WTC11 (cell line): Measurements from ENCODE around the gene TCF7L2. TPM values are rescaled to one million over a fixed set of nuclear protein-coding genes. Genes with fewer than 3 reads are reported as not detected.

Source experiments
- ATAC-seq: fragments of 200-7000 bp; cut with Tn5 transposase; 2 replicates; pipeline ENCODE4 v1.10.0; 2021; ENCODE audit warnings: mild to moderate bottlenecking, moderate library complexity
- CTCF ChIA-PET: fragments of 300-600 bp; sonication (Branson Sonifier 250); formaldehyde crosslinking; loops from one replicate; lab custom pipeline; 2021; ENCODE audit warnings: antibody characterized with exemption; lab: Charles Lee
- POLR2A ChIA-PET: fragments of 350-600 bp; sonication (Branson Sonifier 250); formaldehyde crosslinking; loops from one replicate; lab custom pipeline; 2021; ENCODE audit warnings: antibody characterized with exemption; lab: Charles Lee
- DNase-seq: peaks from one replicate; pipeline ENCODE4 v3.0.0; 2021; ENCODE audit warnings: low spot score
- H3K27ac Mint-ChIP-seq: 2 replicates; pipeline ENCODE4 v1.8.0; 2021; ENCODE audit warnings: mixed read lengths
- H3K27me3 Mint-ChIP-seq: 2 replicates; pipeline ENCODE4 v1.8.0; 2021; ENCODE audit warnings: low read depth, mild to moderate bottlenecking, moderate library complexity, mixed read lengths
- H3K36me3 Mint-ChIP-seq: 2 replicates; pipeline ENCODE4 v1.8.0; 2021; ENCODE audit warnings: mixed read lengths
- H3K4me1 Mint-ChIP-seq: 2 replicates; pipeline ENCODE4 v1.8.0; 2022; ENCODE audit warnings: mixed read lengths
- H3K4me3 Mint-ChIP-seq: 2 replicates; pipeline ENCODE4 v1.8.0; 2021; ENCODE audit warnings: mild to moderate bottlenecking, moderate library complexity, mixed read lengths
- H3K9me3 Mint-ChIP-seq: 2 replicates; pipeline ENCODE4 v1.8.0; 2021; ENCODE audit warnings: mixed read lengths
- FOXP1 ChIP-seq: sonication (generic); formaldehyde crosslinking; IDR thresholded peaks from 2 replicates; pipeline ENCODE4 v1.8.0; 2022; ENCODE audit warnings: missing genetic modification reagents, mild to moderate bottlenecking, moderate library complexity, borderline replicate concordance
- HMGA2 ChIP-seq: fragments of 250-450 bp; sonication (Bioruptor Pico); IDR thresholded peaks from 2 replicates; pipeline ENCODE4 v1.4.0; 2021; ENCODE audit warnings: mild to moderate bottlenecking, moderate library complexity
- JAZF1 ChIP-seq: fragments of 250-450 bp; sonication (Bioruptor Pico); IDR thresholded peaks from 2 replicates; pipeline ENCODE4 v1.9.0; 2021; ENCODE audit warnings: moderate library complexity, mild to moderate bottlenecking, inconsistent platforms
- NFYB ChIP-seq: sonication (generic); formaldehyde crosslinking; conservative IDR thresholded peaks from 2 replicates; pipeline ENCODE4 v1.8.0; 2022; ENCODE audit warnings: low read depth, missing genetic modification reagents
- NR2C2 ChIP-seq: sonication (generic); formaldehyde crosslinking; IDR thresholded peaks from 2 replicates; pipeline ENCODE4 v1.8.0; 2022; ENCODE audit warnings: mild to moderate bottlenecking, missing genetic modification reagents
- OVOL2 ChIP-seq: fragments of 250-450 bp; sonication (Bioruptor Pico); IDR thresholded peaks from 2 replicates; pipeline ENCODE4 v1.9.0; 2021; ENCODE audit warnings: mild to moderate bottlenecking, borderline replicate concordance
- RORB ChIP-seq: fragments of 250-450 bp; sonication (Bioruptor Pico); IDR thresholded peaks from 2 replicates; pipeline ENCODE4 v1.9.0; 2021; ENCODE audit warnings: mild to moderate bottlenecking
- SMAD3 ChIP-seq: sonication (generic); formaldehyde crosslinking; IDR thresholded peaks from 2 replicates; pipeline ENCODE4 v1.8.0; 2022; ENCODE audit warnings: missing genetic modification reagents, mild to moderate bottlenecking, borderline replicate concordance
- SOX15 ChIP-seq: fragments of 250-450 bp; sonication (Bioruptor Pico); IDR thresholded peaks from 2 replicates; pipeline ENCODE4 v1.9.0; 2021; ENCODE audit warnings: mild to moderate bottlenecking
- TEAD1 ChIP-seq: sonication (generic); formaldehyde crosslinking; IDR thresholded peaks from 2 replicates; pipeline ENCODE4 v1.8.0; 2022; ENCODE audit warnings: mild to moderate bottlenecking, missing genetic modification reagents
- ZBTB21 ChIP-seq: sonication (generic); formaldehyde crosslinking; IDR thresholded peaks from 2 replicates; pipeline ENCODE4 v1.8.1; 2023; ENCODE audit warnings: mild to moderate bottlenecking, missing genetic modification reagents, borderline replicate concordance
- ZNF671 ChIP-seq: fragments of 250-450 bp; sonication (Bioruptor Pico); IDR thresholded peaks from 2 replicates; pipeline ENCODE4 v1.8.0; 2021; ENCODE audit warnings: mild to moderate bottlenecking
- total RNA-seq: library from RNA; stranded (reverse); gene quantifications from 3 replicates; pipeline ENCODE4 v1.2.3, GENCODE V29; 2021
- TF ChIP-seq, protein P1 (sequence below): sonication (generic); formaldehyde crosslinking; conservative IDR thresholded peaks from 2 replicates; pipeline ENCODE4 v1.8.1; 2022; ENCODE audit warnings: mild to moderate bottlenecking, missing genetic modification reagents
- TF ChIP-seq, protein P2 (sequence below): sonication (generic); formaldehyde crosslinking; IDR thresholded peaks from 2 replicates; pipeline ENCODE4 v1.8.0; 2023; ENCODE audit warnings: missing genetic modification reagents, mild to moderate bottlenecking, borderline replicate concordance
- TF ChIP-seq, protein P3 (sequence below): sonication (generic); formaldehyde crosslinking; IDR thresholded peaks from 2 replicates; pipeline ENCODE4 v1.8.0; 2023; ENCODE audit warnings: missing genetic modification reagents
- TF ChIP-seq, protein P4 (sequence below): sonication (generic); formaldehyde crosslinking; IDR thresholded peaks from 2 replicates; pipeline ENCODE4 v1.8.0; 2022; ENCODE audit warnings: mild to moderate bottlenecking, missing genetic modification reagents
- TF ChIP-seq, protein P5 (sequence below): fragments of 250-450 bp; sonication (Bioruptor Pico); IDR thresholded peaks from 2 replicates; pipeline ENCODE4 v1.9.0; 2021; ENCODE audit warnings: mild to moderate bottlenecking

Gene TCF7L2
- total RNA-seq, 1 experiment from 2014 or later = 44.5 TPM

DNA sequence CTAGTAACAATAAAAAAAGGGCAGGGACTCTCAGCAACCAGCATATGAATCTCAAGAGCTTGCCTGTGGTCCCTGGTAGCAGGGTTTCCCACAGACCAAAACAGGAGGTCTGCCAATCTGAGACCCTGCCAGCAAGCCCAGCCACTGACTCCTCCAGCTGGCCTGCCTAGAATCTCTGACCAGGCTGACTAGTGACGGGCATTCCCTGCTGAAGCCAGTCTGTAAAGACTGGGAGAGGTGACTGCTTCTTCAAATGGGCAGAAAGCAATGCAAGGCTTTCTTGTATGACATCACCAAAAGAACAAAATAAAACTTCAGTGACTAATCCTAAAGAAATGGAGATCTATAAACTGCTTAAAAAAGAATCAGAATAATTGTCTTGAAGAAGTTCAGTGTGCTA lies 249.4 kb downstream of the TCF7L2 start:
- CTCF ChIA-PET = no interaction called here
- no peak overlapping the region for H3K27ac Mint-ChIP-seq
- H3K36me3 Mint-ChIP-seq = no peaks in the 10 kb centered on the region
- no peaks in the 10 kb centered on the region for H3K27me3 Mint-ChIP-seq
- TF ChIP-seq OVOL2 = no peak
- no peak for TF ChIP-seq ZBTB21 (CRISPR knock-in tag)
- TF ChIP-seq, protein P1, sequence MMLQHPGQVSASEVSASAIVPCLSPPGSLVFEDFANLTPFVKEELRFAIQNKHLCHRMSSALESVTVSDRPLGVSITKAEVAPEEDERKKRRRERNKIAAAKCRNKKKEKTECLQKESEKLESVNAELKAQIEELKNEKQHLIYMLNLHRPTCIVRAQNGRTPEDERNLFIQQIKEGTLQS (CRISPR knock-in tag) = no peak
- no peaks in the 10 kb centered on the region for H3K4me1 Mint-ChIP-seq
- POLR2A ChIA-PET = no interaction called here
- ATAC-seq (no peak), DNase-seq (no peak)
- H3K9me3 Mint-ChIP-seq = no peaks in the 10 kb centered on the region
- no peak overlapping the region for H3K4me3 Mint-ChIP-seq

DNA sequence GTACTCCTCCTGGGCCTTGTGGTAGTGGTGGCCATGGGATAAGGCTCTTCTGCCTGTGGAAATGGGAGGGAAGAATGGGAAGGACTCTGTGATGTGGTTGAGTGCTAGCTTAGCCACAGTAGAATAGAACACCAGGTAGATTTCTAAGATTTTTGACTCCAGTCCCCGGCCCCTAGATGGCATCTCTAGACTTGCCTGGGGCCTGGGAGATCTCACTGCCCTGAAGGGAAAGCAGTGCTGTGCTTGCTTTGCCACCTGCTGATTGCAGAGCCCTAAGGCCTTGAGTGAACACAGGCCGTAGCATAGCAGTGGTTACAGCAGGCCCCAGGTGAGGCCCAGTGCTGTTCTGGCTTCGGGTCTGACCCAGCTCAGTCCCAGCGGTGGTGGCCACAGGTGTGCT lies 252.0 kb downstream of the TCF7L2 start:
- peak; percentile 32 for DNase-seq
- POLR2A ChIA-PET = no interaction called here
- peak; percentile 97 for ATAC-seq

DNA sequence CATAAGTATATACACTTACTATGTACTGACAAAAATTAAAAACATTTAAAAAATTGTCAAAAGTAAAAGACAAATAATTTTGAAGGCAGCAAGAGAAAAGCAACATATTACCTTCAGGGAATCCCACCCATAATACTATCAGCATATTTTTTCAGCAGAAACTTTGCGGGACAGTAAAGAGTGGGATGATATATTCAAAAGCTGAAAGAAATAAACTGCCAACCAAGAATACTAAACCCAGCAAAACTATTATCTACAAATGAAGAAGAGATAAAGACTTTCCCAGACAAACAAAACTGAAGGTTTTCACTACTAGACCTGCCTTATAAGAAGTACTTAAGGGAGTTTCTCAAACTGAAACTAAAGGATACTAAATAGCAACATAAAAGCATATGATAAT lies 257.9 kb downstream of the TCF7L2 start:
- H3K36me3 Mint-ChIP-seq = peaks cover 8% of the 10 kb centered on the region
- ATAC-seq = no peak
- H3K9me3 Mint-ChIP-seq = peaks cover 34% of the 10 kb centered on the region
- POLR2A ChIA-PET = interaction anchor here (0.6 kb wide), 1 partner anchor 8 kb away, joined by 4 read pairs; no protein-coding TSS in a partner anchor
- H3K4me3 Mint-ChIP-seq = no peak overlapping the region
- no peak for TF ChIP-seq TEAD1 (CRISPR knock-in tag)
- TF ChIP-seq, protein P2, sequence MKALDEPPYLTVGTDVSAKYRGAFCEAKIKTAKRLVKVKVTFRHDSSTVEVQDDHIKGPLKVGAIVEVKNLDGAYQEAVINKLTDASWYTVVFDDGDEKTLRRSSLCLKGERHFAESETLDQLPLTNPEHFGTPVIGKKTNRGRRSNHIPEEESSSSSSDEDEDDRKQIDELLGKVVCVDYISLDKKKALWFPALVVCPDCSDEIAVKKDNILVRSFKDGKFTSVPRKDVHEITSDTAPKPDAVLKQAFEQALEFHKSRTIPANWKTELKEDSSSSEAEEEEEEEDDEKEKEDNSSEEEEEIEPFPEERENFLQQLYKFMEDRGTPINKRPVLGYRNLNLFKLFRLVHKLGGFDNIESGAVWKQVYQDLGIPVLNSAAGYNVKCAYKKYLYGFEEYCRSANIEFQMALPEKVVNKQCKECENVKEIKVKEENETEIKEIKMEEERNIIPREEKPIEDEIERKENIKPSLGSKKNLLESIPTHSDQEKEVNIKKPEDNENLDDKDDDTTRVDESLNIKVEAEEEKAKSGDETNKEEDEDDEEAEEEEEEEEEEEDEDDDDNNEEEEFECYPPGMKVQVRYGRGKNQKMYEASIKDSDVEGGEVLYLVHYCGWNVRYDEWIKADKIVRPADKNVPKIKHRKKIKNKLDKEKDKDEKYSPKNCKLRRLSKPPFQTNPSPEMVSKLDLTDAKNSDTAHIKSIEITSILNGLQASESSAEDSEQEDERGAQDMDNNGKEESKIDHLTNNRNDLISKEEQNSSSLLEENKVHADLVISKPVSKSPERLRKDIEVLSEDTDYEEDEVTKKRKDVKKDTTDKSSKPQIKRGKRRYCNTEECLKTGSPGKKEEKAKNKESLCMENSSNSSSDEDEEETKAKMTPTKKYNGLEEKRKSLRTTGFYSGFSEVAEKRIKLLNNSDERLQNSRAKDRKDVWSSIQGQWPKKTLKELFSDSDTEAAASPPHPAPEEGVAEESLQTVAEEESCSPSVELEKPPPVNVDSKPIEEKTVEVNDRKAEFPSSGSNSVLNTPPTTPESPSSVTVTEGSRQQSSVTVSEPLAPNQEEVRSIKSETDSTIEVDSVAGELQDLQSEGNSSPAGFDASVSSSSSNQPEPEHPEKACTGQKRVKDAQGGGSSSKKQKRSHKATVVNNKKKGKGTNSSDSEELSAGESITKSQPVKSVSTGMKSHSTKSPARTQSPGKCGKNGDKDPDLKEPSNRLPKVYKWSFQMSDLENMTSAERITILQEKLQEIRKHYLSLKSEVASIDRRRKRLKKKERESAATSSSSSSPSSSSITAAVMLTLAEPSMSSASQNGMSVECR = no peak
- TF ChIP-seq ZNF671 = no peak
- no peak for TF ChIP-seq NFYB (CRISPR knock-in tag)
- TF ChIP-seq, protein P3, sequence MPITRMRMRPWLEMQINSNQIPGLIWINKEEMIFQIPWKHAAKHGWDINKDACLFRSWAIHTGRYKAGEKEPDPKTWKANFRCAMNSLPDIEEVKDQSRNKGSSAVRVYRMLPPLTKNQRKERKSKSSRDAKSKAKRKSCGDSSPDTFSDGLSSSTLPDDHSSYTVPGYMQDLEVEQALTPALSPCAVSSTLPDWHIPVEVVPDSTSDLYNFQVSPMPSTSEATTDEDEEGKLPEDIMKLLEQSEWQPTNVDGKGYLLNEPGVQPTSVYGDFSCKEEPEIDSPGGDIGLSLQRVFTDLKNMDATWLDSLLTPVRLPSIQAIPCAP (CRISPR knock-in tag) = no peak
- TF ChIP-seq JAZF1 = no peak
- TF ChIP-seq RORB (CRISPR knock-in tag) = no peak
- TF ChIP-seq, all 79 proteins: peak for 0
- Mint-ChIP-seq H3K27me3 (no peaks in the 10 kb centered on the region), H3K4me1 (no peaks in the 10 kb centered on the region), H3K27ac (no peak overlapping the region)
- no peak for DNase-seq
- CTCF ChIA-PET = no interaction called here

More for the DNA sequence above, 252.0 kb downstream of the TCF7L2 start:
- CTCF ChIA-PET = interaction anchor here (0.6 to 1.4 kb wide), 9 partner anchors 14 to 319 kb away, joined by 3 to 5 read pairs (median 3); no protein-coding TSS in a partner anchor
- no peak overlapping the region for H3K4me3 Mint-ChIP-seq
- H3K27me3 Mint-ChIP-seq = no peaks in the 10 kb centered on the region
- peaks cover 14% of the 10 kb centered on the region for H3K9me3 Mint-ChIP-seq
- no peak for TF ChIP-seq SOX15
- no peak for TF ChIP-seq NFYB (CRISPR knock-in tag)
- TF ChIP-seq NR2C2 (CRISPR knock-in tag) = no peak
- TF ChIP-seq, protein P4, sequence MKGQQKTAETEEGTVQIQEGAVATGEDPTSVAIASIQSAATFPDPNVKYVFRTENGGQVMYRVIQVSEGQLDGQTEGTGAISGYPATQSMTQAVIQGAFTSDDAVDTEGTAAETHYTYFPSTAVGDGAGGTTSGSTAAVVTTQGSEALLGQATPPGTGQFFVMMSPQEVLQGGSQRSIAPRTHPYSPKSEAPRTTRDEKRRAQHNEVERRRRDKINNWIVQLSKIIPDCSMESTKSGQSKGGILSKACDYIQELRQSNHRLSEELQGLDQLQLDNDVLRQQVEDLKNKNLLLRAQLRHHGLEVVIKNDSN (CRISPR knock-in tag) = no peak
- TF ChIP-seq, protein P5, sequence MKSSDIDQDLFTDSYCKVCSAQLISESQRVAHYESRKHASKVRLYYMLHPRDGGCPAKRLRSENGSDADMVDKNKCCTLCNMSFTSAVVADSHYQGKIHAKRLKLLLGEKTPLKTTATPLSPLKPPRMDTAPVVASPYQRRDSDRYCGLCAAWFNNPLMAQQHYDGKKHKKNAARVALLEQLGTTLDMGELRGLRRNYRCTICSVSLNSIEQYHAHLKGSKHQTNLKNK (CRISPR knock-in tag) = no peak
- TF ChIP-seq HMGA2 (CRISPR knock-in tag) = no peak
- TF ChIP-seq FOXP1 (CRISPR knock-in tag) = no peak
- no peak for TF ChIP-seq SMAD3
- H3K36me3 Mint-ChIP-seq = no peaks in the 10 kb centered on the region
- no peak overlapping the region for H3K27ac Mint-ChIP-seq
- H3K4me1 Mint-ChIP-seq = no peaks in the 10 kb centered on the region
